GM19468 (cell line): Measurements from ENCODE around the gene TELO2.
"Not testable (repeated sequence)": the region's sequence is repeated elsewhere in the genome, so short reads cannot be mapped to it uniquely, and the experiment has no call there.

ENCODE experiments used
- ATAC-seq: cut with Tn5 transposase; IDR thresholded peaks from one replicate; pipeline ENCODE4 v1.9.1; 2021; ENCODE audit warnings: mild to moderate bottlenecking, moderate library complexity, moderate number of reproducible peaks; ENCODE audit not compliant: unreplicated experiment; ENCODE audit errors: extremely low read depth

The TELO2 gene

GRCh38 chr16:1456951-1457350 is 36.2 kb upstream of the TELO2 start:
- ATAC-seq = no peak

GRCh38 chr16:1457489-1458245 is 35.5 kb upstream of the TELO2 start:
- no peak for ATAC-seq

DNA sequence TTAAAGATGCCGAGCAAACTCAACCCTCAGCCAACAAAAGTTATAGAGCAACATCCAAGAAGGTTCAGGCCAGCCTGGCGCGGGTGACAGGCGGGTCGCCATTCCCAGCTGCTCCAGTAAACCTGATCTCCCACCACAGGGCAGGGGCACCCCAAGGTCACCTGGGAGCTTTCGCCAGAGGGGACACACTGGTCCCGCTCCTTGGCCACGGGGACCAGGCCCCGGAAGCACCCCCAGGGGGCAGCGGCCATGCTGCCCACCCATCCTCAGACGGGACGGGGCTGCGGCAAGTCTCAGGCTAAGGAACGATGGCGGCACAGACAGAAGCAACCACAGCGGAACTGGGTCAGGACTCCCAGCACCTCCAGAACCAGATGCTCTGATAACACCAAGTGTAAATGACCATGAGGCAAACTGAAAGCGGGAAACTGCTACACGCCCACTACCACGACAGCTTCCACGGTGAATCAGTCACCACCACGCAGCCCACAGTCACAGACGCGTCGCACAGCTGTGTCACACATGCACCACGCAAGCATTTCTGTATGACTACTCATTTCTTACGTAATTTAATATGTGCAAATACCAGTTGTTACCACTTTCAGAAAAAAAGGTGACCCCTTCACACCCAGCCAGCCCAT is 34.7 kb upstream of the TELO2 start:
- no peak for ATAC-seq

- ATAC-seq = no peak
Measured at GRCh38 chr16:1458977-1459341, 34.2 kb upstream of the TELO2 start.

DNA sequence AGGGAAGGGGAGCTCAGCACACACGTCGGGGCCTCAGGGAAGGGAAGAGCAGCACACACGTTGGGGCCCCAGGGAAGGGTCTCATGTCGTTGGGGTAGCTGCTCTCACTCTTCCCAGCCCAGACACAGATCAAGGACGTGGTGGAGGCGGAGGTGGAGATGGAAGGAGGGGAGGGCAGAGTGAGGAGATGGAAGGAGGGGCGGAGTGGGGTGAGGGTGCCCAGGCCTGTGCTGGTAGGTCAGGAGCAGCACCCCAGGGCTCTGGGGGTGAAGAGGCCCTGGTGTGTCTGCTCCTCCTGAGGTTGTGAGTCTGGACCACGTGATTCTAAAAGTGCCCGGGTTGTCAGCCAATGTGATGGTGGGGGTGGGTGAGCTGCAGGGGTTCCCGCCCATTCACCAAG is 33.2 kb upstream of the TELO2 start:
- no peak for ATAC-seq

DNA sequence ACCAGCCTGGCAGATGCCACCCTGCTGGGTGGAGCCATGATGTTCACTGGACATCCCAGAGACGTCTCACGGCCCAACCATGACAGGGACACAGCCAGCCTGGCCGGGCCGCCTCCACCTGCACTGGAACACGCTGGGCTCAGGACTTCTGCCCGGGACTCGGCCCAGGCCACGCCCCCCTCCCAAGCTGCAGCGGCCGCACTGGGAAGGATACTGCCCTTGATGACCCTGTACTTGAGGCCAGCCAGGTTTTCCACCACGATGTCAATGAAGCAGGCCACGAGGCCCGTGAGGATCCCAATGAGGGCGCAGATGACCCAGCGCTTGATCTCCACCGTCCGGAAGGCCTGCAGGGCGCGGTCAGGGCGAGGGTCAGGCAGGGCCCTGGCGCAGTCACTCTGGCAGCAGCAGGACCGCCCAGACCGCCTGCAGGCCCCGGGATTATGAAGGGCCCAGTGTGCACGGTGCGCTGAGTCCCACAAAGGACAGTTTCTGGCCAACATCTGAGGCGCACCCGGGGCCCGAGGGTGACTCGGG is 32.5 kb upstream of the TELO2 start:
- no peak for ATAC-seq

DNA sequence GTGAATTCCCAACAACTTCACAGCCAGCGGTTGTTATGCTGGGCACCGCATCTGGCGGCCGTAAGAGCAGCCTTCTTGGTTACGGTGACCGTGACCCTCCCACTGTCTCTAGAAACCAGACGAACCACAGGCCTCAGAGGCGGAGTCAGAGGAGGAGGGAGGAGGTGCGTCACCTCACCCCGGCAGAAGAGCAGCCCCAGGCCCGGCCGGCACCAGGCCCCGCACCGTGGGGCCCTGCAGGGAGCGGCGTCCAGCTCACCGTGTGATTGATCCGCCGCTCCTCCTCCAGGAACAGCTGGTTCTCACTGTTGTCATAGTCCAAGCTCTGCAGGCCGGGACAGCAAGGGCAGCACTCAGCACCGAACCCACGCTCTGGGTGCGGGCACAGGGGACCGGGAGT is 32.0 kb upstream of the TELO2 start:
- no peak for ATAC-seq

- ATAC-seq = no peak
Measured at GRCh38 chr16:1464196-1464893, 28.8 kb upstream of the TELO2 start.

DNA sequence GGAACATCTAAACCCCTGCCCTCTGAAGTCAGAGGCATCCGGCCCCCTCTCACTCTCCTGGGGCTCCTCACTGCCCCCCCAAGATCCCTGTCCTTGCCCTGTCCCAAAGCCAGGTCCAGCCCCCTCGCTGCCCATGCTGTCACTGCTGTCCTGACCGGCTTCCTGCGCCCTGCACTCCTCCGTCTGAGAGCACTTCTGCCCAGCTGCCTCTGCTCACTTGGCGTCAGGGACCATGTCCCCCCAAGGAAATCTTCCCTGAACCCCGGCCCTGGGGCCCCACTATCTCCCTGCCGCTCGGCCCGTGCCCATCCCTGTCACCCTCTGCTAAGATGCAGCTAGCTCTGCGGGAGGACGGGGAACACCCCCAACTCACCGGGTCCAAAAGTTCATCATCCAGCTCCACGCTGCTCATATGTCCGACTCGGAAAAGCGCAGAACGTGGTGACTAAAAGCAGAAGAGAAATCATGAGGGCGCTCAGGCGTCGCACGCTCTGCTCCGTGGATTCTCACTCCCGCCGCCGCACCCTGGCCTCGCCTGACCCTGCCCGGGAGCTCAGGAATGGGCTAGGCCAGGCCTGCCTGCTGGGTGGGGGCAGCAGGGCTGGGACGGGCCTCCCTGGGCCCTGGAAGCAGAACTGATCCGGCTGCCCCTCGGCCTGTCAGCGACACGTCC is 28.1 kb upstream of the TELO2 start:
- ATAC-seq = no peak

- no peak for ATAC-seq
Measured at GRCh38 chr16:1465567-1465915, 27.6 kb upstream of the TELO2 start.

DNA sequence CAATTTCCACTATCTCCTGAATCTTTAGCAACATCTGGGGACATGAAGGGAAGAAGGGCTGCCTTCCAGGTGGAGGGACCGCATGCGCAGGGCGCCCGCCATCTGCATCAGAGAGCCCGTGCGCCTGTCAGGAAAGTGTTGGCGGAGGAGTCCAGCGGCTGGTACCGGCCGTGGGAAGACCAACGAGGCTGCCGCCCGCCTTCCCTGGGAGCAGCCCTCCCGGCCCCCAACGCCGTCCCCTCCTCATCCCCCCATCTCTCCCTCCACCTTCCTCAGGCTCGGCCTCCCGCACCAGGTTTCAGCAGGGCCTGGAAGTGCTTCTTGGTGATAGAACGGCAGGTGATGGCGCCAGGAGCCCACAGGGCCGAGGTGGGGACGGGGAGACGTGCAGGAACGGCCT is 27.1 kb upstream of the TELO2 start:
- no peak for ATAC-seq

GRCh38 chr16:1466968-1467521 is 26.1 kb upstream of the TELO2 start:
- ATAC-seq = no peak

GRCh38 chr16:1468426-1468810 is 24.7 kb upstream of the TELO2 start:
- ATAC-seq = no peak

- not testable (repeated sequence) for ATAC-seq
Measured at GRCh38 chr16:1469141-1469540, 24.0 kb upstream of the TELO2 start.

GRCh38 chr16:1469693-1470201 is 23.4 kb upstream of the TELO2 start:
- ATAC-seq = no peak

GRCh38 chr16:1470481-1471251 is 22.5 kb upstream of the TELO2 start:
- no peak for ATAC-seq

DNA sequence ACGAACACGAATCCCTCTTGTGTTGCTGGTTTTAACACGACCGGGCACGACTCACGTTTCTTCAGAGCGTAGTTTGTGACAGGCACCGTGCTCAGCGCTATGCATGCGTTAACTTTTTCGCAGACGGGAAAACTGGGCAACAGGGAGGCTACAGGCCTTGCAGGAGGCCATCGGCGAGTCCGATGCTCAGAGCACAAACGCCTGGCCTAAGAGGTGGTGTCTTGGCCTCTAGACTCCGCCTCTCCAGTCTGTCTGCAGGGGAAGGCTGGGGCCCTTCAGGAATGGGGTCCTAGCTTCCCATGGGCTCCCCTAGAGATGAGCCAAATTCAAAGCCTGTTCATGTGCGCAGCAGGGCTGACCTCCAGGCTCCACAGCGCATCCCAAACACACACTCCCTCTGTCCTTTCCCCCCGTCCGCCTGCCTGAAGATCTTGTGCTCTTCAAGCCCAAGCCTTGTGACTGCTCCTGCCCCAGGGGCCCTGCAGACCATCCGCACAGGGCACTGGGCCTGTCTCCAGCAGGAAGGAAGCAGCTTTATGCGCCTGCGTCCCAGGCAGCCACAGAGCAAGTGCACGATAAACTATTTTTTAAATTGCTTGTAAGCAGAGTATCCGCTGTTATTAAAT is 21.5 kb upstream of the TELO2 start:
- ATAC-seq = no peak

- ATAC-seq = no peak
Measured at GRCh38 chr16:1472974-1473373, 20.2 kb upstream of the TELO2 start.
